HEK293 (cell line): ENCODE data around the gene MRTFA.

Source experiments
- CTCF ChIA-PET: fragments of 350-600 bp; formaldehyde crosslinking; extraction: SDS; loops from one replicate; lab custom pipeline; 2021; ENCODE audit warnings: antibody characterized with exemption; lab: Yijun Ruan, JAX
- POLR2A ChIA-PET: fragments of 300-600 bp; formaldehyde crosslinking; extraction: SDS; loops from one replicate; lab custom pipeline; 2020; ENCODE audit warnings: antibody characterized with exemption, inconsistent platforms; lab: Yijun Ruan, JAX
- H3K27ac ChIP-seq: fragments of 200-500 bp; sonication (Bioruptor generic); 2 replicates; pipeline ENCODE4 v1.5.1; 2014; ENCODE audit warnings: low read depth, low read length, control low read depth, inconsistent platforms; ENCODE audit errors: extremely low read depth
- H3K36me3 ChIP-seq, 2 experiments: fragments of 200-500 bp in 1 of 2; sonication (Bioruptor generic) in 1 of 2; 1 replicate in 1 of 2; 2 replicates in 1 of 2; pipeline ENCODE4 v1.5.1; 2014 to 2017; ENCODE audit warnings: inconsistent platforms in 2 of 2, low read length in 2 of 2; ENCODE audit not compliant: control insufficient read depth in 2 of 2, insufficient read depth in 1 of 2
- H3K4me1 ChIP-seq: fragments of 200-500 bp; sonication (Bioruptor generic); 2 replicates; pipeline ENCODE4 v1.5.1; 2014; ENCODE audit warnings: mild to moderate bottlenecking, low read length, inconsistent platforms; ENCODE audit not compliant: control insufficient read depth, insufficient read depth
- H3K4me3 ChIP-seq: 2 replicates; pipeline ENCODE4 v1.5.1; 2011; ENCODE audit warnings: low read depth, mild to moderate bottlenecking, control low read depth, low read length, moderate library complexity
- H3K9me3 ChIP-seq: fragments of 200-500 bp; sonication (Bioruptor generic); 2 replicates; pipeline ENCODE4 v1.5.1; 2014; ENCODE audit warnings: low read depth, low read length, inconsistent platforms; ENCODE audit not compliant: control insufficient read depth, insufficient read depth
- HOXD13 ChIP-seq: sonication (generic); formaldehyde crosslinking; IDR thresholded peaks from 2 replicates; pipeline ENCODE4 v1.8.0; 2022; ENCODE audit warnings: missing genetic modification reagents, borderline replicate concordance
- KLF7 ChIP-seq: fragments of 450-650 bp; formaldehyde crosslinking; IDR thresholded peaks from 2 replicates; pipeline ENCODE4 v1.5.1; 2016; ENCODE audit warnings: missing biosample characterization, missing genetic modification characterization, borderline replicate concordance
- PRDM6 ChIP-seq: fragments of 450-650 bp; formaldehyde crosslinking; IDR thresholded peaks from 2 replicates; pipeline ENCODE4 v1.5.1; 2017; ENCODE audit warnings: missing biosample characterization, missing genetic modification characterization
- ZNF184 ChIP-seq: fragments of 450-650 bp; IDR thresholded peaks from 2 replicates; pipeline ENCODE4 v1.5.1; 2018; ENCODE audit warnings: missing biosample characterization, mild to moderate bottlenecking, missing genetic modification characterization
- ZNF266 ChIP-seq: fragments of 450-650 bp; formaldehyde crosslinking; IDR thresholded peaks from 2 replicates; pipeline ENCODE4 v1.5.1; 2016; ENCODE audit warnings: missing biosample characterization, missing genetic modification characterization, low read depth
- ZNF274 ChIP-seq, 2 experiments: fragments of 200-500 bp in 1 of 2; fragments of 450-650 bp in 1 of 2; sonication (Bioruptor generic) in 1 of 2; formaldehyde crosslinking in 1 of 2; IDR thresholded peaks; 2 replicates each; pipeline versions ENCODE4 v1.5.1 to v1.6.1; 2014 to 2016; ENCODE audit warnings: borderline replicate concordance in 1 of 2, inconsistent platforms in 1 of 2, low read length in 1 of 2, missing biosample characterization in 1 of 2, missing genetic modification characterization in 1 of 2
- ZNF350 ChIP-seq: fragments of 450-650 bp; formaldehyde crosslinking; IDR thresholded peaks from 2 replicates; pipeline ENCODE4 v1.5.0; 2017; ENCODE audit warnings: missing biosample characterization, mild to moderate bottlenecking, missing genetic modification characterization
- ZNF366 ChIP-seq: fragments of 450-650 bp; formaldehyde crosslinking; conservative IDR thresholded peaks from 2 replicates; pipeline ENCODE4 v1.5.1; 2016; ENCODE audit warnings: missing biosample characterization, missing genetic modification characterization
- ZNF426 ChIP-seq: fragments of 450-650 bp; formaldehyde crosslinking; IDR thresholded peaks from 2 replicates; pipeline ENCODE4 v1.5.1; 2017; ENCODE audit warnings: missing biosample characterization, missing genetic modification characterization, mild to moderate bottlenecking, inconsistent platforms, moderate library complexity
- ZNF510 ChIP-seq: fragments of 450-650 bp; formaldehyde crosslinking; IDR thresholded peaks from 2 replicates; pipeline ENCODE4 v1.5.1; 2018; ENCODE audit warnings: mild to moderate bottlenecking, missing genetic modification characterization, missing biosample characterization; ENCODE audit not compliant: insufficient replicate concordance
- ZNF623 ChIP-seq: fragments of 450-650 bp; formaldehyde crosslinking; IDR thresholded peaks from 2 replicates; pipeline ENCODE4 v1.5.1; 2016; ENCODE audit warnings: missing biosample characterization, missing genetic modification characterization
- TF ChIP-seq, protein P1 (sequence below): fragments of 450-650 bp; formaldehyde crosslinking; IDR thresholded peaks from 2 replicates; pipeline ENCODE4 v1.5.1; 2016; ENCODE audit warnings: missing biosample characterization, missing genetic modification characterization, borderline replicate concordance
- TF ChIP-seq, protein P2 (sequence below): fragments of 450-650 bp; formaldehyde crosslinking; IDR thresholded peaks from 2 replicates; pipeline ENCODE4 v1.5.1; 2016; ENCODE audit warnings: missing biosample characterization, missing genetic modification characterization

The MRTFA gene

DNA sequence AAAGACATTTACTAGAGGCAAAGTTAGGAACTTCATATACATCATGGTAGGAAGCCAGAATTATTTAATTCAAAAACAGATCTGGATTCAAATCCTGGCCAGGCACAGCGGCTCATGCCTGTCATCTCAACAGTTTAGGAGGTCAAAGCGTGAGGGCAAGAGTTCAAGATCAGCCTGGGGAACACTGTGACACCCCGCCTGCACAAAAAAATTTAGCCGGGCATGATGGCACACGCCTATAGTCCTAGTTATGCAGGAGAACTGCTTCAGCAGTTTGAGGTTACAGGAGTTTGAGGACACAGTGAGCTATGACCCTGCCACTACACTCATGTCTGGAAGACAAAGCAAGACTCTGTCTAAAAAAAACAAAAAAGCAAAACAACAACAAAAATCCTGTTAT, 8.9 kb downstream of the MRTFA start:
- ChIA-PET POLR2A (interaction anchor here (0.7 to 3.4 kb wide), 2 partner anchors 9 to 24 kb away, joined by 3 to 15 read pairs; partner anchors contain the start of gene MRTFA), CTCF (interaction anchor here (0.6 to 1.3 kb wide), 6 partner anchors 10 to 272 kb away, joined by 3 to 4 read pairs (median 3); no protein-coding TSS in a partner anchor)
- H3K4me3 ChIP-seq, result no peak overlapping the region
- H3K36me3 ChIP-seq, result no peaks in the 10 kb centered on the region; a peak in 1 of 3 replicates
- no peak overlapping the region for H3K27ac ChIP-seq
- no peaks in the 10 kb centered on the region; the same call in 1 of the 2 replicates for H3K4me1 ChIP-seq
- no peak for TF ChIP-seq ZNF366 (tag by site-specific recombination)
- TF ChIP-seq ZNF266, result no peak
- TF ChIP-seq ZNF426 (tag by site-specific recombination), result no peak
- no peak for TF ChIP-seq HOXD13 (CRISPR knock-in tag)
- no peaks in the 10 kb centered on the region for H3K9me3 ChIP-seq

GRCh38 chr22:40626851-40627250, 9.7 kb downstream of the MRTFA start:
- no peaks in the 10 kb centered on the region; the same call in 1 of the 2 replicates for H3K4me1 ChIP-seq
- no peaks in the 10 kb centered on the region; the same call in 1 of the 2 replicates for H3K9me3 ChIP-seq
- no peaks in the 10 kb centered on the region; a peak in 1 of 3 replicates for H3K36me3 ChIP-seq
- ChIA-PET CTCF (interaction anchor here (0.7 to 1.2 kb wide), 5 partner anchors 9 to 273 kb away, joined by 3 to 4 read pairs (median 3); no protein-coding TSS in a partner anchor), POLR2A (interaction anchor here (3.4 kb wide), 1 partner anchor 10 kb away, joined by 15 read pairs; the partner anchor contains the start of gene MRTFA)
- no peak overlapping the region for H3K27ac ChIP-seq
- TF ChIP-seq ZNF184 (no peak), ZNF274 (IDR thresholded peaks at IDR 0.05; ENCODE audit: low read length) (no peak), ZNF274 (tag by site-specific recombination; IDR thresholded peaks at IDR 0.05; ENCODE audit: borderline replicate concordance) (no peak), ZNF350 (tag by site-specific recombination) (no peak), ZNF266 (no peak), ZNF510 (tag by site-specific recombination) (no peak), PRDM6 (tag by site-specific recombination) (no peak), KLF7 (tag by site-specific recombination) (no peak), ZNF623 (no peak)
- TF ChIP-seq, protein P1, sequence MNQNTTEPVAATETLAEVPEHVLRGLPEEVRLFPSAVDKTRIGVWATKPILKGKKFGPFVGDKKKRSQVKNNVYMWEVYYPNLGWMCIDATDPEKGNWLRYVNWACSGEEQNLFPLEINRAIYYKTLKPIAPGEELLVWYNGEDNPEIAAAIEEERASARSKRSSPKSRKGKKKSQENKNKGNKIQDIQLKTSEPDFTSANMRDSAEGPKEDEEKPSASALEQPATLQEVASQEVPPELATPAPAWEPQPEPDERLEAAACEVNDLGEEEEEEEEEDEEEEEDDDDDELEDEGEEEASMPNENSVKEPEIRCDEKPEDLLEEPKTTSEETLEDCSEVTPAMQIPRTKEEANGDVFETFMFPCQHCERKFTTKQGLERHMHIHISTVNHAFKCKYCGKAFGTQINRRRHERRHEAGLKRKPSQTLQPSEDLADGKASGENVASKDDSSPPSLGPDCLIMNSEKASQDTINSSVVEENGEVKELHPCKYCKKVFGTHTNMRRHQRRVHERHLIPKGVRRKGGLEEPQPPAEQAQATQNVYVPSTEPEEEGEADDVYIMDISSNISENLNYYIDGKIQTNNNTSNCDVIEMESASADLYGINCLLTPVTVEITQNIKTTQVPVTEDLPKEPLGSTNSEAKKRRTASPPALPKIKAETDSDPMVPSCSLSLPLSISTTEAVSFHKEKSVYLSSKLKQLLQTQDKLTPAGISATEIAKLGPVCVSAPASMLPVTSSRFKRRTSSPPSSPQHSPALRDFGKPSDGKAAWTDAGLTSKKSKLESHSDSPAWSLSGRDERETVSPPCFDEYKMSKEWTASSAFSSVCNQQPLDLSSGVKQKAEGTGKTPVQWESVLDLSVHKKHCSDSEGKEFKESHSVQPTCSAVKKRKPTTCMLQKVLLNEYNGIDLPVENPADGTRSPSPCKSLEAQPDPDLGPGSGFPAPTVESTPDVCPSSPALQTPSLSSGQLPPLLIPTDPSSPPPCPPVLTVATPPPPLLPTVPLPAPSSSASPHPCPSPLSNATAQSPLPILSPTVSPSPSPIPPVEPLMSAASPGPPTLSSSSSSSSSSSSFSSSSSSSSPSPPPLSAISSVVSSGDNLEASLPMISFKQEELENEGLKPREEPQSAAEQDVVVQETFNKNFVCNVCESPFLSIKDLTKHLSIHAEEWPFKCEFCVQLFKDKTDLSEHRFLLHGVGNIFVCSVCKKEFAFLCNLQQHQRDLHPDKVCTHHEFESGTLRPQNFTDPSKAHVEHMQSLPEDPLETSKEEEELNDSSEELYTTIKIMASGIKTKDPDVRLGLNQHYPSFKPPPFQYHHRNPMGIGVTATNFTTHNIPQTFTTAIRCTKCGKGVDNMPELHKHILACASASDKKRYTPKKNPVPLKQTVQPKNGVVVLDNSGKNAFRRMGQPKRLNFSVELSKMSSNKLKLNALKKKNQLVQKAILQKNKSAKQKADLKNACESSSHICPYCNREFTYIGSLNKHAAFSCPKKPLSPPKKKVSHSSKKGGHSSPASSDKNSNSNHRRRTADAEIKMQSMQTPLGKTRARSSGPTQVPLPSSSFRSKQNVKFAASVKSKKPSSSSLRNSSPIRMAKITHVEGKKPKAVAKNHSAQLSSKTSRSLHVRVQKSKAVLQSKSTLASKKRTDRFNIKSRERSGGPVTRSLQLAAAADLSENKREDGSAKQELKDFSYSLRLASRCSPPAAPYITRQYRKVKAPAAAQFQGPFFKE (tag by site-specific recombination), result no peak
- TF ChIP-seq, protein P2, sequence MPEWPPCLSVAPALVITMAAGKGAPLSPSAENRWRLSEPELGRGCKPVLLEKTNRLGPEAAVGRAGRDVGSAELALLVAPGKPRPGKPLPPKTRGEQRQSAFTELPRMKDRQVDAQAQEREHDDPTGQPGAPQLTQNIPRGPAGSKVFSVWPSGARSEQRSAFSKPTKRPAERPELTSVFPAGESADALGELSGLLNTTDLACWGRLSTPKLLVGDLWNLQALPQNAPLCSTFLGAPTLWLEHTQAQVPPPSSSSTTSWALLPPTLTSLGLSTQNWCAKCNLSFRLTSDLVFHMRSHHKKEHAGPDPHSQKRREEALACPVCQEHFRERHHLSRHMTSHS, result no peak
- H3K4me3 ChIP-seq, result no peak overlapping the region
